ENCODE measurements around the gene CD200R1L. TPM values are rescaled to one million over a fixed set of nuclear protein-coding genes. Genes with fewer than 3 reads are reported as not detected.
"Not testable (repeated sequence)": the region's sequence is repeated elsewhere in the genome, so short reads cannot be mapped to it uniquely, and the experiment has no call there.

Gene CD200R1L
- total RNA-seq, 1 experiment from 2014 or later, result not detected

- H3K9me3 ChIP-seq (ENCODE audit: control insufficient read depth, insufficient read depth, low read depth, low read length); H3K4me3 ChIP-seq (ENCODE audit: low read depth in 2 of 2, low read length in 2 of 2); in situ Hi-C loops (cut with HindIII; ENCODE audit: low pct_unique_long_range_greater_than_20kb, low sequenced_read_pairs); H3K36me3 ChIP-seq (ENCODE audit: control insufficient read depth, insufficient read depth, low read length); CTCF ChIA-PET; H3K27me3 ChIP-seq (ENCODE audit: control insufficient read depth, insufficient read depth, low read length); DNase-seq (ENCODE audit: low read depth, low spot score); BruUV-seq (replicated peaks); H3K4me1 ChIP-seq (ENCODE audit: control insufficient read depth, insufficient read depth, low read length); POLR2A ChIA-PET; intact Hi-C loops (cut with micrococcal nuclease; ENCODE audit: unreplicated experiment); ATAC-seq; H3K27ac ChIP-seq (ENCODE audit: low read length): not testable (repeated sequence)
These were observed 8.4 kb upstream of the CD200R1L start for GRCh38 chr3:112855074-112855473.

- in situ Hi-C loops (cut with HindIII; ENCODE audit: low pct_unique_long_range_greater_than_20kb, low sequenced_read_pairs) (no loop called here), intact Hi-C loops (cut with micrococcal nuclease; ENCODE audit: unreplicated experiment) (no loop called here)
- Histone ChIP-seq H3K27ac (ENCODE audit: low read length) (no peak overlapping the region), H3K4me1 (ENCODE audit: control insufficient read depth, insufficient read depth, low read length) (no peaks in the 10 kb centered on the region), H3K9me3 (ENCODE audit: control insufficient read depth, insufficient read depth, low read depth, low read length) (no peaks in the 10 kb centered on the region), H3K36me3 (ENCODE audit: control insufficient read depth, insufficient read depth, low read length) (no peaks in the 10 kb centered on the region), H3K27me3 (ENCODE audit: control insufficient read depth, insufficient read depth, low read length) (no peaks in the 10 kb centered on the region), H3K4me3 (ENCODE audit: low read depth in 2 of 2, low read length in 2 of 2) (no peak overlapping the region)
- ATAC-seq (no peak), DNase-seq (ENCODE audit: low read depth, low spot score) (no peak)
- TF ChIP-seq SIN3A (IDR thresholded peaks at IDR 0.05; ENCODE audit: borderline replicate concordance, insufficient read depth, low read depth, low read length), result no peak
- no peak for TF ChIP-seq POLR2AphosphoS5 (IDR thresholded peaks at IDR 0.05; ENCODE audit: low read depth, low read length)
- no peak for TF ChIP-seq CTCF (IDR thresholded peaks at IDR 0.05)
- TF ChIP-seq REST (IDR thresholded peaks at IDR 0.05; ENCODE audit: insufficient read depth in 1 of 2, low read depth in 2 of 2, low read length in 1 of 2), result no peak
- no peak for TF ChIP-seq TCF7L2 (IDR thresholded peaks at IDR 0.05; ENCODE audit: low read depth, low read length)
- ChIA-PET CTCF (no interaction called here), POLR2A (no interaction called here)
- no TSS peak for BruUV-seq (replicated peaks)
These were observed 1.5 kb upstream of the CD200R1L start for GRCh38 chr3:112848196-112848595.

- intact Hi-C loops (cut with micrococcal nuclease; ENCODE audit: unreplicated experiment), result no loop called here
- TF ChIP-seq CTCF (IDR thresholded peaks at IDR 0.05) (no peak), TCF7L2 (IDR thresholded peaks at IDR 0.05; ENCODE audit: low read depth, low read length) (no peak), POLR2AphosphoS5 (IDR thresholded peaks at IDR 0.05; ENCODE audit: low read depth, low read length) (no peak), SIN3A (IDR thresholded peaks at IDR 0.05; ENCODE audit: borderline replicate concordance, insufficient read depth, low read depth, low read length) (no peak)
- DNase-seq (ENCODE audit: low read depth, low spot score) (no peak), ATAC-seq (no peak)
- Histone ChIP-seq H3K4me1 (ENCODE audit: control insufficient read depth, insufficient read depth, low read length) (no peaks in the 10 kb centered on the region), H3K36me3 (ENCODE audit: control insufficient read depth, insufficient read depth, low read length) (no peaks in the 10 kb centered on the region), H3K27me3 (ENCODE audit: control insufficient read depth, insufficient read depth, low read length) (no peaks in the 10 kb centered on the region), H3K4me3 (ENCODE audit: low read depth in 2 of 2, low read length in 2 of 2) (no peak overlapping the region), H3K27ac (ENCODE audit: low read length) (no peak overlapping the region), H3K9me3 (ENCODE audit: control insufficient read depth, insufficient read depth, low read depth, low read length) (no peaks in the 10 kb centered on the region)
- CTCF ChIA-PET, result no interaction called here
- in situ Hi-C loops (cut with HindIII; ENCODE audit: low pct_unique_long_range_greater_than_20kb, low sequenced_read_pairs), result no loop called here
- POLR2A ChIA-PET, result no interaction called here
- no TSS peak for BruUV-seq (replicated peaks)
These were observed 1.0 kb upstream of the CD200R1L start for GRCh38 chr3:112847692-112848091.

Measured in Panc1 (cell line).